Stimulated activated CD4-positive, alpha-beta T cell treated with anti-CD3 and anti-CD28 coated beads, Interleukin-12 subunit alpha, Interleukin-12 subunit beta, amount 100 ng/mL, for 4 hours (primary cell): ENCODE data around the gene TBC1D22A.

Source experiments
- DNase-seq: peaks from one replicate; pipeline ENCODE4 v3.0.0-alpha.2; 2020

Gene TBC1D22A

DNA sequence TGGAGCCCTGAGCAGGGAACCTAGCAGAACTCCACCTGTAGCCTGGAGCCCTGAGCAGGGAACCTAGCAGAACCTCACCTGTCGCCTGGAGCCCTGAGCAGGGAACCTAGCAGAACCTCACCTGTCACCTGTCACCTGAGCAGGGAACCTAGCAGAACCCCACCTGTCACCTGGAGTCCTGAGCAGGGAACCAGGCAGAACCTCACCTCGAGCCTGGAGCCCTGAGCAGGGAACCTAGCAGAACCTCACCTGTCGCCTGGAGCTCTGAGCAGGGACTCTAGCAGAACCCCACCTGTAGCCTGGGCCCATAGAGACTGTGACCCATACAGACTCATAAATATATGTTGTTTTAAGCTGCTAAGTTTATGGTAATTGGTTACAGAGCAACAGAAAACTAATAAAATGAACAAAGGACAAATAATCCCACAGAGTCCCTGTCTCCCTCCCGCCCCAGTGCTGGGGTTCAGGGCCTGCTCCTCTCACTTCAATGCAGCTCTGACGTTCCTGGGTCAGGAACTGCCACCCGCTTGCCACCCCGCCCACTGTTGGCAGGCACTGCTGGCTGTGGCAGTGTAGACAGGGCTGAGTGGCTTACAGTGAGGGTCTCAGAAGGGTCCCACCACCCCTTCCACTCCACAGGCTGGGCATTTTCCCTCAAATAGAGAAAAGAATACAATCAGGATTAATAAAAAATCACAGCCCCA is 259.1 kb downstream of the TBC1D22A start:
- DNase-seq: no peak

- DNase-seq: no peak
These were observed 259.6 kb downstream of the TBC1D22A start for GRCh38 chr22:47022075-47022473.

DNA sequence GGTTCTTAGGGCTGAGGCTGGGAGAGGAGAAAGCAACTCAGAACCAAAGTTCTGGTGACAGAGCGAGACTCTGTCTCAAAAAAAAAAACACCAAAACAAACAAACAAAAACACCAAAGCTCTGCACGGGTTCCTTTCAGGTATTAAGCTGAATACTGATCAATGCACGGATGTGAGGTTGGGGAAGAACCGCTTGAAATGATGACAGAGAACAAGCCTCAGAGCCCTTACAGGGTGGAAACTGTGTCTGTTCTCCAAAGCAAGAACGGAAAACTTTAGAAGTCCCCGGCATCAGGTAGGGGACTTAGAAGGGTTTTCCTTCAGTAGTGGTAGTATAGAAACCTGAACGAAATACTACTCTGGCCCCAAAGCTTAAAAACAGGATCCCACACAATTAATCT is 260.0 kb downstream of the TBC1D22A start:
- no peak for DNase-seq

DNA sequence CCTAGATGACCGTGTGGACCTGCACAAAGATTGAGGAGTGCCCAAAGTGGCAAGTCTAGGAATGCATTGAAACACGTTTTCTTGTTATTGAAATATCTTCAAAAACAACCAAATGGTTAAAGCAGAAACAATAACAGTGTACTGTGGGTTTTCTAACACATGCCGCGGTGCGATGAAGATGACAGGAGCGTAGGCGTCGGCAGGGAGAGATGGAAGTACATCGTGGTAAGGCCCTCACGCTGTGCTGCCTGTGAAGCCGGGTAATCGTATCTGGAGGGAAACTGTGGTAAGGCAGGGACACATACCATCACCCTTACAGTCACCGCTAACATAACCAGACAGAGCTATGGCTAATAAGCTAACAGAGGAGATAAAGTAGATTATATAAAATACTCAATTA is 261.4 kb downstream of the TBC1D22A start:
- DNase-seq: no peak

DNA sequence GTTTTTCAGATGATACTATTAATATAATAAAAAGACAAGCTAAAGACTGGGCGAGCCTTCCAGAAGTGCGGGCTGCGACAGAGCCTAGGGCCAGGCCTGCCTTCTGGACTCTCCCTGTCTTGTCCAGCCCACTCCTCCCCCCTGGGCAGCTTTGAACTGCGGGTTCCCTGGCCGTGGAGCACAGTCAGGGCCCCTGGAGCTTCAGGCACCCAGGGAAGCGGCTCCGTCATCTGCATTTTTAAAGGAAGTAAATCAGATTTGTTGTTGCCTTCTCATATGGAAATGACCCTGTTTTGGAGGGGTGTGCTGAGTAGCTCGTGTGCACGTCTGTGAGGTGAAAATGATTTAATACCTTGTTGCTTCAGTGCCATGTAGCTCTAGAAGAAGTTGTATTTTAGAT is 265.3 kb downstream of the TBC1D22A start:
- no peak for DNase-seq

DNA sequence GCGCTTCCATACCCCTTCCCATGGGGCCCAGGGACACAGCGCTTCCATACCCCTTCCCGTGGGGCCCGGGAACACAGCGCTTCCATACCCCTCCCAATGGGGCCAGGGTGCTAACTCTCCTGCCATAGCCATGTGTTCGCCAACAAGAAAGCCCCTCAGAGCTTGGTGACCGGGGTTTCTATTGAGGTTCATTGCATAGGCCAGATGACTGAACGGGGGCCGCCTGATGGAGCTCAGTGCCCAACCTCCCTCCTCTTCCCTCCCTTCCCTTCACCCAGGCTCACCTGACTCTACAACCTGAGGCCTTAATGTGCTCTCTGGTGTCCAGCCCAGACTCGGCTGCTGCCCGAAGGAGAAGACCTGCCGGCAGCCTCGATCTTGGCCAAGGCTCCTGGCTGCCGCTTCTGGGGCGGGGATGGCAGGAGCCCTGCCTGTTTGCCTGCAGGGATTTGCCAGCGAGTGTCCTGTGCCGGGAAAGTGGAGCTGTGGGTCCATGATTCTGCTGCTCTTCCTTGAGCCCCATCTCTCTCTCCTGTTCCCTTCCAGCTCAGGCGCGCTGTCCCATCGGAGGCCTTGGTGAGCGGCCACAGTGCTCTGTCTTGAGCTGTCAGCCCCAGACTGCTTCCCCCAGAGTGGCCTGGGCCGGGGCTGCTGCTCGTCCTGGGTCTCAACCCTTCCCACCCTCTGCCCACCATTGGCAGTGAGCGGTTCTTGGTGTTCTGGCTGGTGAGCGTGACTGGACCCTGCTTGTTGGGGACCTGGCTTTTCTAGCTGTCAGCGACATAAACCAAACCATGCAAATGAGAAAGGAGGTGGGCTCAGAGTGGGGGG is 267.0 kb downstream of the TBC1D22A start:
- DNase-seq: no peak

- DNase-seq: no peak
These were observed 267.8 kb downstream of the TBC1D22A start for GRCh38 chr22:47030143-47030661.

- no peak for DNase-seq
These were observed 268.6 kb downstream of the TBC1D22A start for GRCh38 chr22:47030881-47031627.

GRCh38 chr22:47031628-47031915 is 269.1 kb downstream of the TBC1D22A start:
- DNase-seq: no peak

DNA sequence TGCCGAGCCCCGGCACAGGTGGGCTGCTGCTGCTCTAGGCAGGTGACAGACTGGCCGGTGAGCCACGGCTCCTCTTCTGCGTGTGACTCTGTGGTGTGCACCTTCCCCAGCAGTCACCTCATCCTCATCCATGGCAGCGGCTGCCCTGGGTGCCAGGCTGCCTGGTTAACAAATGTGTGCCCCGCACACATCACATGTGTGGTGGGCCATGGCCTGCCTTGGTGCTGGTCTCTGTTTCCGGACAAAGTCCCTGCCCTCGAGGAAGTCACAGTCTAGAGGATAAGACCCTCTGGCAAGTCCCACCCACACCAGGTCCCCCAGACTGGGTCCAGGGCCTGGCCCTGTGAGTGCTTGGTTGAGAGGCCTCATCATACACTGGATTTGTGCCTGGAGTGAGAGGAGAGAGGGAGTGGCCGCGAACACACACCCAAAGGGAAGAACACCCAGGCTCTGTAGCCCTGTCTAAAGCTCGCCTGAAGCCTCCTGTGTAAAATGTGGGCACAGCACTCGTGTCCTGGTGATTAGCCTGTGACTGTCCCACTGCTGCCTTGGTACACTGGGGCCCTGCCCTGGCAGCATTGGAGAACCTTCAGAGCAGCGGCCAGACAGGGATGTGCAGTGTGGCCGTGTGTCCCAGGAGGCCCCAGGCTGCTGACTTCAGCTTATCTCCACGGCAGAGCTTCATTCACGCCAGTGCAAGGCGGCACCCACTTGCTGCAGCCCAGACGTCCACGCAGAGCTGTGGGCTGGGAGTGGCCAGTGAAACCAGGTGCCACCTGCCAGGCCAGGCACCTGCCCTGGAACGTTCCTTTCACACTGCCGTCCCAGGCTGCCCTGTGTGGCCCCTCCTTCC is 269.9 kb downstream of the TBC1D22A start:
- no peak for DNase-seq

DNA sequence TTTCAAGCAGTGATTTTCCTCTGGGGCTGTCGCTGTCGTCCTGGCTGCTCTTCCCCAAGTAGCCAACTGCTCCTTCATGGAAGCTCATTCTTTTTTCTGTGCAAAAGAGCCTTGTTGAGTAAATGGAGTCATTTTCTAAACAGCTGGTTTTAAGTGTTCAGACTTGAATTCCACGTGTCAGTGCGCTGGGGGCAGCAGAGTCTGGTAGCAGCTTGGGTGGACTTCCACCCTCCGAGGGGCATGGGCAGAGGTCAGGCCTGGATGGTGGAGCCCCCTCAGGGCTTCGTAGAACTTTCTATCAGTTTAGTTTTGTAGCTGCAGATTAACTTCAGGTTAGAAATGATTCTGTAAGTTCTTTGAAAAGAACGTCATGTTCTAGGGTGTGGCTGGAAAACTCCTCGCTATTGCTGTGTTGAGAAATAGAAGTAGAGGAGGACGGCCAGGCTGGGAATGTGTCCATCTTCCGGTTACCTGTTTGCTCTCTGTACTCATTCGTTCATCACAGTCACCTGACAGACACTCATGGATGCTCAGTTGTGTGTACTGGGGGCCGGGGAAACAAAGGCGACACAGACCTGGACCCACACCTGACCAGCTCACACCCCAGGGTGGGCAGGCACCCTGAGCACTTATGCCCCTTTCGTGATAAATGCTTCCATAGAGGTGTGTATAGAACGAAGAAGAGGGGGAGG is 270.7 kb downstream of the TBC1D22A start:
- no peak for DNase-seq

- DNase-seq: no peak
These were observed 271.2 kb downstream of the TBC1D22A start for GRCh38 chr22:47033648-47034000.

DNA sequence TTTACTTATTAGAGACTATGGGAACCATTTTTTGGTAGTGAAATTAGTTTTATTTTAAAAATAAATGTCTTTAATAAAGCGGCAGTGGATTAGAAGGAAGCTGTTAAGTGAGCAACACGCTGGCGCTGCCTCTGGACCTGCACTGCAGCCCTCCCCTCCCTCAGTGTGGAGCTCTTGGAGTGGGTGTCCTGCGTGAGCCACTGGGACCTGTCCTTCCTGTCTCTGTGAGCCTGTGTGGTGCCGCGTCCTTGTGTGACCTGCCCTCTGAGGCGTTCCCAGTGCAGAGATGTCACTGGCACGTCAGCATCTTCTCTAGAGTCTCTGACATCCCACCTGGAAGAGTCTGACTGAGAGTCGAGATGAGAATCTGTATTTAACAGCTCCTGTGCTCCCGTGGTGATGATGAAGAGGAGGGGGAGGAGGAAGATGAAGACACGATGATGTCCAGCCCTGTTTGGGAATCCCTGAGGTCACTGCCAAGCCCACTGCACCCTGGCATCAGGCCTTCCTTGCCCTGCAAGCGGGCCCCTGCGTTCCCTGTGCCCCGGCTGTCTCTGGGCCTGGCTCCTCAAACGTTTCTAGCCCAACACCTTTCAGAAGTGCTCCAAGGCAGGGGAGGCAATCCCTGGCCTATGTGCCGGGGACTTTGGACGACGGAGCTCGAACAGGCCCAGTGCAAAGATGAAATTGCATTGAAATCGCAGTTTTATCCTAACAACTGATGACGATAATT is 271.8 kb downstream of the TBC1D22A start:
- no peak for DNase-seq

GRCh38 chr22:47034905-47035419 is 272.5 kb downstream of the TBC1D22A start:
- DNase-seq: no peak

- no peak for DNase-seq
These were observed 273.0 kb downstream of the TBC1D22A start for GRCh38 chr22:47035425-47035881.

GRCh38 chr22:47036352-47036751 is 273.9 kb downstream of the TBC1D22A start:
- no peak for DNase-seq

DNA sequence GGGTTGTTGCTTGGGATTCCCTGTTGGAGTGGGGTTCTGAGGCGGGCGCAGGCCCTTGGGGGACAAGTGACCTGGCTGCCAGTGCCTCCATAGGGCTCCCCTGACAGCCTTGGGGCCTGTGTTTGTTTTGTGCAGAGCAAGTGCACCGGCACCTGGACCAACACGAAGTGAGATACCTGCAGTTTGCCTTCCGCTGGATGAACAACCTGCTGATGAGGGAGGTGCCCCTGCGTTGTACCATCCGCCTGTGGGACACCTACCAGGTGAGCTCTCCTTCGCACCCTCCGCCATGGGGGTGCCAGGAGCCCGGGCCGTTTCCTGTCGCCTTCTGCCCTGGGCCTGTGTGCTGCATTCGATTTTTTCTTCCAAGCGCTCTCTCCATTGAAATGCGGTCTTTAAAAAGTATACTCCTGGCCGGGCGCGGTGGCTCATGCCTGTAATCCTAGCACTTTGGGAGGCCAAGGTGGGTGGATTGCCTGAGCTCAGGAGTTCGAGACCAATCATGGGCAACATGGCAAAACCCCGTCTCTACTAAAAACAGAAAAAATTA is 274.6 kb downstream of the TBC1D22A start:
- DNase-seq: no peak

DNA sequence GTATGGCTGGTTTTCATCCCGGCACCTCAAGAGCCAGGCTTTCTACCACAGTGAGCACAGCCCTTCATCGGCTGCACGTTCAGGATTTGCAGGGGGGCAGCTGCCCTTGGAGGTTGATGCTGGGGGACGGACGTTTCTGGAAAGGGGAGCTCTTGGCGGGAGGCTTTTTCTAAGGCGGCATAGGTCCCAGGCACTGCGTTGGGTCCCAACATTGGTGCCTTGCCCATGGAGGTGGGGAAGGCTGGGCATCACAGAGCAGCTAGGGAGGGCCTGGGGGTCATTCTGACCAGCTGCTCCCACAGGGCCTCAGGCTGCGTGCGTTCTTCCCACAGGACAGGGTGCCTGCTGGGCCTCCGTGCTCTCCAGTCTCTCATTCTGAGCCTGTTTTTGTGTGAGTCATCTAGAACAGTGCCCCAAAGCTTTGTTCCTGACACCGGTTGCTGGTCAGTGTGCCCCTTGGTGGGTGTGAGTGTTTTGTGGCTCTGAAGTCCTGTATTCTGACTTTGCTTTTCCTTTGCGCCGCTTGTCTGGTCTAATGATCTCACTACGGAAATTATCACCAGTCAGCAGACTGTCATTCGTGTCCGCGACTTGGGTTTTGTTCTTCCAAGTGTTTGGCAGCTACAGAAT is 275.9 kb downstream of the TBC1D22A start:
- DNase-seq: no peak

DNA sequence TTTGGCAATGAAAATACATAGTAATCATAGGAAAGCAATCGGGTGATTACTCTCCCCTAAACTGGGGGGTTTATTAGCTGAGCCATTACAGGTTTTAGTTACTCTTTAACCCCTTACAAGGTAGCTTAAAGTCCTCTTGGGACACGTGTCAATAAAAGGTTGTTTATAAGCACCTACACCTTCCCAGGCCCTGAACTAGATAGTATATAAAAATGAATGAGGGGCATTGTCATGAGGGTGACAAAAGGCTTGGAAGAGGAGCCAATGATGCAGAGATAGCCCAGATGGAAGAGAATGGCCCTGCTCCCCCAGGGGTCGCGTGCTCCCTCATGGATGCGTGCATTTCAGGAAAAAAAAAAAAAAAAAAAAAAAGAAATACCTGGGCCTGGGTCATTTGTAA is 276.9 kb downstream of the TBC1D22A start:
- no peak for DNase-seq
